IMR-90 (cell line): Measurements from ENCODE around the gene BMAL2. TPM values are rescaled to one million over a fixed set of nuclear protein-coding genes. Genes with fewer than 3 reads are reported as not detected.

Experiments
- ATAC-seq: fragments of 200-7000 bp; cut with Tn5 transposase; 2 replicates; pipeline ENCODE4 v1.9.1; 2020; ENCODE audit warnings: low read depth, mild to moderate bottlenecking, moderate library complexity
- BruUV-seq: library from RNA; stranded (reverse); fragments of 400-500 nt; replicated peaks from 2 replicates; lab custom pipeline; 2021; lab: Mats Ljungman, UMichigan
- CTCF ChIA-PET: fragments of 300-600 bp; formaldehyde crosslinking; extraction: SDS; loops from one replicate; lab custom pipeline; 2021; ENCODE audit warnings: antibody characterized with exemption; lab: Yijun Ruan, JAX
- POLR2A ChIA-PET: fragments of 300-600 bp; sonication (Branson Sonifier 250); formaldehyde crosslinking; loops from one replicate; lab custom pipeline; 2022; ENCODE audit warnings: antibody characterized with exemption; ENCODE audit not compliant: unreplicated experiment; lab: Charles Lee
- DNase-seq: peaks from one replicate; pipeline ENCODE4 v3.0.0; 2013
- H2AFZ ChIP-seq: replicated peaks from 2 replicates; pipeline ENCODE3; 2013; ENCODE audit warnings: low read length, mild to moderate bottlenecking; ENCODE audit not compliant: poor library complexity
- H2AK5ac ChIP-seq: 2 replicates; pipeline ENCODE4 v1.6.1; 2013; ENCODE audit warnings: low read depth, low read length, inconsistent platforms
- H2AK9ac ChIP-seq: replicated peaks from 2 replicates; pipeline ENCODE3; 2013; ENCODE audit warnings: mild to moderate bottlenecking, low read depth, low read length, moderate library complexity; ENCODE audit not compliant: poor library complexity
- H2BK120ac ChIP-seq: 2 replicates; pipeline ENCODE4 v1.6.1; 2013; ENCODE audit warnings: low read depth, low read length, inconsistent platforms
- H2BK15ac ChIP-seq: 3 replicates; pipeline ENCODE4 v1.6.1; 2013; ENCODE audit warnings: low read depth, low read length, inconsistent platforms
- H2BK20ac ChIP-seq: 2 replicates; pipeline ENCODE4 v1.6.1; 2013; ENCODE audit warnings: low read depth, mild to moderate bottlenecking, inconsistent platforms, low read length, moderate library complexity
- H2BK5ac ChIP-seq: 2 replicates; pipeline ENCODE4 v1.6.1; 2013; ENCODE audit warnings: mild to moderate bottlenecking, low read depth, low read length, inconsistent platforms; ENCODE audit not compliant: poor library complexity, severe bottlenecking
- H3K14ac ChIP-seq: replicated peaks from 2 replicates; pipeline ENCODE4 v1.6.1; 2013; ENCODE audit warnings: low read depth, low read length, inconsistent platforms
- H3K18ac ChIP-seq: 2 replicates; pipeline ENCODE4 v1.6.1; 2013; ENCODE audit warnings: low read depth, low read length, control low read depth
- H3K23ac ChIP-seq: 2 replicates; pipeline ENCODE4 v1.6.1; 2013; ENCODE audit warnings: low read depth, low read length, inconsistent platforms
- H3K27ac ChIP-seq: 2 replicates; pipeline ENCODE4 v1.5.1; 2013; ENCODE audit warnings: mild to moderate bottlenecking, control low read depth, low read length; ENCODE audit not compliant: insufficient read depth
- H3K27me3 ChIP-seq: 2 replicates; pipeline ENCODE4 v1.6.1; 2013; ENCODE audit warnings: low read length; ENCODE audit not compliant: control insufficient read depth, insufficient read depth
- H3K36me3 ChIP-seq: 2 replicates; pipeline ENCODE4 v1.6.1; 2013; ENCODE audit warnings: low read length, mixed read lengths; ENCODE audit not compliant: control insufficient read depth, insufficient read depth
- H3K4ac ChIP-seq: 2 replicates; pipeline ENCODE4 v1.6.1; 2013; ENCODE audit warnings: low read depth, low read length, inconsistent platforms
- H3K4me1 ChIP-seq: 2 replicates; pipeline ENCODE4 v1.6.1; 2013; ENCODE audit warnings: low read length, mixed read lengths; ENCODE audit not compliant: control insufficient read depth, insufficient read depth
- H3K4me2 ChIP-seq: 2 replicates; pipeline ENCODE4 v1.6.1; 2013; ENCODE audit warnings: low read depth, mild to moderate bottlenecking, control low read depth, low read length, moderate library complexity
- H3K4me3 ChIP-seq: 2 replicates; pipeline ENCODE4 v1.5.1; 2013; ENCODE audit warnings: low read depth, mild to moderate bottlenecking, control low read depth, low read length, moderate library complexity; ENCODE audit not compliant: insufficient read depth
- H3K56ac ChIP-seq: 2 replicates; pipeline ENCODE4 v1.6.1; 2013; ENCODE audit warnings: low read length, inconsistent platforms; ENCODE audit not compliant: insufficient read depth; ENCODE audit errors: extremely low read depth
- H3K79me1 ChIP-seq, 2 experiments: 2 replicates each; pipeline ENCODE4 v1.6.1; 2013; ENCODE audit warnings: low read length in 2 of 2, inconsistent platforms in 1 of 2, low read depth in 1 of 2
- H3K9ac ChIP-seq: 2 replicates; pipeline ENCODE4 v1.6.1; 2013; ENCODE audit warnings: low read depth, low read length, control low read depth
- H3K9me1 ChIP-seq: 2 replicates; pipeline ENCODE4 v1.6.1; 2013; ENCODE audit warnings: low read length, inconsistent platforms; ENCODE audit not compliant: insufficient read depth
- H3K9me3 ChIP-seq: 2 replicates; pipeline ENCODE4 v1.6.1; 2013; ENCODE audit warnings: low read length; ENCODE audit not compliant: control insufficient read depth, insufficient read depth
- H4K20me1 ChIP-seq: 2 replicates; pipeline ENCODE4 v1.6.1; 2013; ENCODE audit warnings: low read length, inconsistent platforms; ENCODE audit not compliant: insufficient read depth
- H4K5ac ChIP-seq: 2 replicates; pipeline ENCODE4 v1.6.1; 2013; ENCODE audit warnings: mild to moderate bottlenecking, low read depth, low read length, control low read depth
- H4K8ac ChIP-seq, 2 experiments: 2 replicates each; pipeline ENCODE4 v1.6.1; 2013; ENCODE audit warnings: low read depth in 2 of 2, low read length in 2 of 2, control low read depth in 1 of 2, inconsistent platforms in 1 of 2
- H4K91ac ChIP-seq: 2 replicates; pipeline ENCODE4 v1.6.1; 2013; ENCODE audit warnings: low read depth, low read length, inconsistent platforms; ENCODE audit not compliant: insufficient read depth
- FOS ChIP-seq: fragments of 150-350 bp; IDR thresholded peaks from 2 replicates; pipeline ENCODE4 v1.6.1; 2016; ENCODE audit warnings: low read depth, low read length
- MAFK ChIP-seq: IDR thresholded peaks from 2 replicates; pipeline ENCODE4 v1.6.1; 2012; ENCODE audit warnings: low read depth, low read length, improper control_type of control experiment
- MAZ ChIP-seq: IDR thresholded peaks from 2 replicates; pipeline ENCODE4 v1.6.1; 2012; ENCODE audit warnings: low read depth, mild to moderate bottlenecking, low read length, improper control_type of control experiment, moderate library complexity, borderline replicate concordance
- MXI1 ChIP-seq: IDR thresholded peaks from 2 replicates; pipeline ENCODE4 v1.6.1; 2012; ENCODE audit warnings: low read depth, mild to moderate bottlenecking, low read length, moderate library complexity, borderline replicate concordance
- RCOR1 ChIP-seq: IDR thresholded peaks from 2 replicates; pipeline ENCODE4 v1.6.1; 2012; ENCODE audit warnings: mild to moderate bottlenecking, low read length, improper control_type of control experiment; ENCODE audit not compliant: insufficient replicate concordance
- RFX5 ChIP-seq: IDR thresholded peaks from 2 replicates; pipeline ENCODE4 v1.8.0; 2012; ENCODE audit warnings: low read depth, mild to moderate bottlenecking, low read length, moderate library complexity
- SMC3 ChIP-seq: fragments of 150-350 bp; IDR thresholded peaks from 2 replicates; pipeline ENCODE4 v1.6.1; 2016; ENCODE audit warnings: low read depth, mild to moderate bottlenecking, antibody characterized with exemption, low read length, moderate library complexity
- WGBS, 2 experiments: methylation state at CpG; one replicate each; pipeline versions ENCODE4 v1.1.5 to v1.1.7; 2013; ENCODE audit warnings: missing lambda C conversion rate in 2 of 2; ENCODE audit not compliant: insufficient read length in 1 of 2; ENCODE audit errors: extremely low coverage in 2 of 2; 5-methylcytosine and 5-hydroxymethylcytosine counted together
- dilution Hi-C: fragments of 300-500 bp; cut with HindIII; formaldehyde crosslinking; loops from one replicate; pipeline ENCODE4 v1.14.3; 2018; ENCODE audit warnings: low sequenced_read_pairs; ENCODE audit not compliant: unreplicated experiment
- in situ Hi-C: fragments of 300-500 bp; cut with MboI; formaldehyde crosslinking; loops from 3 replicates; pipeline ENCODE4 v1.14.3; 2019; ENCODE audit warnings: low sequenced_read_pairs, inconsistent platforms, mixed read lengths
- intact Hi-C: fragments of 100-400 bp; cut with micrococcal nuclease; formaldehyde crosslinking; loops from 2 replicates; pipeline ENCODE4 v1.10.0; 2022
- polyA plus RNA-seq, 3 experiments: library from polyadenylated mRNA; depleted of rRNA; stranded (reverse); fragments of >200 nt; gene quantifications; 2 replicates each; pipeline ENCODE4 v1.2.3, GENCODE V29; 2012; ENCODE audit warnings: low replicate concordance in 1 of 3
- total RNA-seq: library from RNA; depleted of rRNA; stranded (reverse); fragments of >200 nt; gene quantifications from 2 replicates; pipeline ENCODE4 v1.2.3, GENCODE V29; 2012
- TF ChIP-seq, protein P1 (sequence below): conservative IDR thresholded peaks from 2 replicates; pipeline ENCODE4 v1.5.1; 2012; ENCODE audit warnings: mild to moderate bottlenecking, low read depth, low read length, improper control_type of control experiment
- TF ChIP-seq, protein P2 (sequence below): fragments of 150-350 bp; IDR thresholded peaks from 2 replicates; pipeline ENCODE4 v1.6.1; 2016; ENCODE audit warnings: low read depth, mild to moderate bottlenecking, low read length, moderate library complexity, borderline replicate concordance

The BMAL2 gene
- total and polyA plus RNA-seq, 2 of the 4 experiments (the other 2 are of a cell fraction) = 11.0 to 57.0 TPM

DNA sequence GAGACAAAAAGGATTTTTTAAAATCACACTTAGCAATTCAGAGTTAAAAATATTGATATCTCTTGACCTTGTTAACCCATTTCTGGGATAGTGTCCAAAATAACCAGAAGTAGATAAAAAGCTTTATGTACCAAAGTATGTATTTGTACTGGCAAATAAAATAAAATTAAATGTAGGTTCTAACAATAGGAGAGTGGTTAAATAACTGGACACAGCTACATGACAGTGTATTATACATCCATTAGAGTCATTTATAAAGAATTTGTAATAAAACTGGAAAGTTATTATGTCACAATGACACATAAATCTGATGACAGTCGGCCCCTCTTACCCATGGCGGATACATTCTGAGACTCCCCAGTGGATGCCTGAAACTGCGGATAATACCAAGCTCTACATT lies 34.0 kb downstream of the BMAL2 start:
- no peak overlapping the region for H4K91ac ChIP-seq
- H4K5ac ChIP-seq = no peak overlapping the region
- CTCF ChIA-PET = no interaction called here
- no peaks in the 10 kb centered on the region for H3K4me1 ChIP-seq
- H2BK15ac ChIP-seq = no peak overlapping the region
- intact Hi-C loops = no loop called here
- H3K4ac ChIP-seq = no peak overlapping the region
- H2BK120ac ChIP-seq = no peak overlapping the region
- H3K14ac ChIP-seq = no peak overlapping the region
- H4K20me1 ChIP-seq = no peaks in the 10 kb centered on the region
- no peak for DNase-seq
- no peak overlapping the region for H2AK5ac ChIP-seq
- H3K27me3 ChIP-seq = no peaks in the 10 kb centered on the region
- in situ Hi-C loops = no loop called here
- no peak overlapping the region for H3K23ac ChIP-seq
- H3K18ac ChIP-seq = no peak overlapping the region
- dilution Hi-C loops = no loop called here
- peaks cover 6% of the 10 kb centered on the region; the same call in 1 of the 2 replicates for H3K9me1 ChIP-seq
- no peaks in the 10 kb centered on the region for H3K9me3 ChIP-seq
- peaks cover 3% of the 10 kb centered on the region for H3K36me3 ChIP-seq
- POLR2A ChIA-PET = no interaction called here
- no peak overlapping the region for H2AK9ac ChIP-seq
- no peak overlapping the region for H3K9ac ChIP-seq
- no peak overlapping the region for H3K56ac ChIP-seq
- TF ChIP-seq, protein P1, sequence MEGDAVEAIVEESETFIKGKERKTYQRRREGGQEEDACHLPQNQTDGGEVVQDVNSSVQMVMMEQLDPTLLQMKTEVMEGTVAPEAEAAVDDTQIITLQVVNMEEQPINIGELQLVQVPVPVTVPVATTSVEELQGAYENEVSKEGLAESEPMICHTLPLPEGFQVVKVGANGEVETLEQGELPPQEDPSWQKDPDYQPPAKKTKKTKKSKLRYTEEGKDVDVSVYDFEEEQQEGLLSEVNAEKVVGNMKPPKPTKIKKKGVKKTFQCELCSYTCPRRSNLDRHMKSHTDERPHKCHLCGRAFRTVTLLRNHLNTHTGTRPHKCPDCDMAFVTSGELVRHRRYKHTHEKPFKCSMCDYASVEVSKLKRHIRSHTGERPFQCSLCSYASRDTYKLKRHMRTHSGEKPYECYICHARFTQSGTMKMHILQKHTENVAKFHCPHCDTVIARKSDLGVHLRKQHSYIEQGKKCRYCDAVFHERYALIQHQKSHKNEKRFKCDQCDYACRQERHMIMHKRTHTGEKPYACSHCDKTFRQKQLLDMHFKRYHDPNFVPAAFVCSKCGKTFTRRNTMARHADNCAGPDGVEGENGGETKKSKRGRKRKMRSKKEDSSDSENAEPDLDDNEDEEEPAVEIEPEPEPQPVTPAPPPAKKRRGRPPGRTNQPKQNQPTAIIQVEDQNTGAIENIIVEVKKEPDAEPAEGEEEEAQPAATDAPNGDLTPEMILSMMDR = no peak
- TF ChIP-seq MAFK = no peak
- TF ChIP-seq, protein P2, sequence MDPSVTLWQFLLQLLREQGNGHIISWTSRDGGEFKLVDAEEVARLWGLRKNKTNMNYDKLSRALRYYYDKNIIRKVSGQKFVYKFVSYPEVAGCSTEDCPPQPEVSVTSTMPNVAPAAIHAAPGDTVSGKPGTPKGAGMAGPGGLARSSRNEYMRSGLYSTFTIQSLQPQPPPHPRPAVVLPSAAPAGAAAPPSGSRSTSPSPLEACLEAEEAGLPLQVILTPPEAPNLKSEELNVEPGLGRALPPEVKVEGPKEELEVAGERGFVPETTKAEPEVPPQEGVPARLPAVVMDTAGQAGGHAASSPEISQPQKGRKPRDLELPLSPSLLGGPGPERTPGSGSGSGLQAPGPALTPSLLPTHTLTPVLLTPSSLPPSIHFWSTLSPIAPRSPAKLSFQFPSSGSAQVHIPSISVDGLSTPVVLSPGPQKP = no peak
- TF ChIP-seq RCOR1 = no peak
- no peak for TF ChIP-seq MAZ
- TF ChIP-seq MXI1 = no peak
- TF ChIP-seq SMC3 = no peak
- no peak for TF ChIP-seq RFX5
- no peak for TF ChIP-seq FOS
- no peak overlapping the region for H2BK20ac ChIP-seq
- no peak overlapping the region for H3K4me3 ChIP-seq
- no CpG with 5 or more reads among the region's 3 CpGs for WGBS, 2 experiments
- peaks cover 15 to 37% of the 10 kb centered on the region in 2 experiments for H3K79me1 ChIP-seq
- H2BK5ac ChIP-seq = no peak overlapping the region
- no TSS peak for BruUV-seq
- H2AFZ ChIP-seq = no peak overlapping the region
- ATAC-seq = no peak
- no peak overlapping the region for H3K27ac ChIP-seq
- H3K4me2 ChIP-seq = no peak overlapping the region
- no peak overlapping the region for H4K8ac ChIP-seq
